Stomach (tissue), 9 donors: ENCODE measurements around the gene CCDC138. TPM values are rescaled to one million over a fixed set of nuclear protein-coding genes. Genes with fewer than 3 reads are reported as not detected.

Experiments used
- DNase-seq, 2 donors: peaks; one replicate each; pipeline versions ENCODE4 v3.0.0 to v3.0.0-alpha.2; 2013 to 2019
- H3K27ac ChIP-seq, 5 donors: fragments of 200-600 bp in 4 of 5; sonication (generic) in 4 of 5; one replicate each; pipeline ENCODE4 v1.5.1; 2013 to 2019; ENCODE audit warnings: mild to moderate bottlenecking in 1 of 5, moderate library complexity in 1 of 5
- H3K27me3 ChIP-seq, 3 donors: fragments of 200-600 bp; sonication (generic); one replicate each; pipeline ENCODE4 v1.5.1; 2017 to 2019; ENCODE audit warnings: mixed run types in 1 of 3
- H3K36me3 ChIP-seq, 4 donors: fragments of 200-600 bp; sonication (generic); 1 replicate in 3 of 4; 2 replicates in 1 of 4; pipeline ENCODE4 v1.5.1; 2016 to 2019
- H3K4me1 ChIP-seq, 4 donors: fragments of 200-600 bp; sonication (generic); one replicate each; pipeline ENCODE4 v1.5.1; 2016 to 2019
- H3K4me3 ChIP-seq, 4 donors: fragments of 200-600 bp; sonication (generic) in 3 of 4; one replicate each; pipeline ENCODE4 v1.5.1; 2016 to 2019; ENCODE audit warnings: mild to moderate bottlenecking in 1 of 4
- H3K9me3 ChIP-seq, 4 donors: fragments of 200-600 bp; sonication (generic); one replicate each; pipeline ENCODE4 v1.5.1; 2016 to 2019
- CTCF ChIP-seq, 7 experiments: fragments of 450-650 bp in 4 of 7; fragments of 200-600 bp in 3 of 7; sonication (generic) in 3 of 7; IDR thresholded peaks; one replicate each; pipeline ENCODE4 v1.5.1; 2016 to 2019; ENCODE audit warnings: antibody characterized with exemption in 7 of 7, control low read depth in 2 of 7, mild to moderate bottlenecking in 1 of 7
- EP300 ChIP-seq: sonication (generic); formaldehyde crosslinking; IDR thresholded peaks from one replicate; pipeline ENCODE4 v1.6.1; 2017; ENCODE audit warnings: antibody characterized with exemption
- POLR2A ChIP-seq, 4 donors: fragments of 450-650 bp; IDR thresholded peaks; one replicate each; pipeline ENCODE4 v1.6.1; 2016; ENCODE audit warnings: antibody characterized with exemption in 4 of 4, control low read depth in 2 of 4, mild to moderate bottlenecking in 1 of 4, moderate library complexity in 1 of 4
- POLR2AphosphoS5 ChIP-seq, 3 donors: sonication (generic); formaldehyde crosslinking; IDR thresholded peaks; one replicate each; pipeline ENCODE4 v1.6.1; 2016; ENCODE audit warnings: antibody characterized with exemption in 3 of 3
- WGBS, 5 donors: extraction: QIAGEN DNeasy Blood & Tissue Kit in 3 of 5; methylation state at CpG; one replicate each; pipeline versions ENCODE4 v1.1.5 to v1.1.7; 2013 to 2018; 5-methylcytosine and 5-hydroxymethylcytosine counted together
- intact Hi-C: fragments of 100-400 bp; cut with DNase I; formaldehyde crosslinking; loops from one replicate; pipeline ENCODE4 v1.15.1; 2023; ENCODE audit warnings: low total_unique reads
- polyA plus RNA-seq, 3 donors: library from polyadenylated mRNA; stranded (reverse); fragments of 200-250 nt; gene quantifications; one replicate each; pipeline ENCODE4 v1.2.3, GENCODE V29; 2013
- total RNA-seq, 5 donors: library from RNA; depleted of rRNA; stranded (reverse); fragments of >200 nt; gene quantifications; one replicate each; pipeline versions ENCODE4 v1.1.0 to v1.2.3, GENCODE V29; 2014 to 2016
- donor health status: healthy with polysubstance abuse.
- donor health status: Bipolar disorder and iron deficiency.
- donor health status: healthy.

The CCDC138 gene
- total and polyA plus RNA-seq, 8 donors: 0.29 to 25.4 (median 1.9) TPM

- TF ChIP-seq POLR2A (IDR thresholded peaks at IDR 0.05) (no peak), POLR2AphosphoS5 (IDR thresholded peaks at IDR 0.05) (no peak)
- 42 to 80% (median 51%) methylated on average over 2 of the region's 2 CpGs for WGBS, 5 donors
These were observed 66.8 kb downstream of the CCDC138 start for GRCh38 chr2:108853421-108853820.

GRCh38 chr2:108854484-108854883, 67.9 kb downstream of the CCDC138 start:
- 42 to 58% (median 45%) methylated on average over 1 of the region's 1 CpG for WGBS, 5 donors
- intact Hi-C loops: no loop called here
- Histone ChIP-seq H3K4me1 (no peaks in the 10 kb centered on the region), H3K9me3 (no peaks in the 10 kb centered on the region), H3K4me3 (no peak overlapping the region), H3K27me3 (no peaks in the 10 kb centered on the region), H3K27ac (no peak overlapping the region), H3K36me3 (peaks cover 5 to 25% (median 18%) of the 10 kb centered on the region in 4 donors)
- TF ChIP-seq EP300 (no peak), POLR2AphosphoS5 (IDR thresholded peaks at IDR 0.05) (no peak), POLR2A (IDR thresholded peaks at IDR 0.05) (no peak), CTCF (IDR thresholded peaks at IDR 0.05) (no peak)
- DNase-seq: no peak

More at GRCh38 chr2:108853421-108853820, 66.8 kb downstream of the CCDC138 start:
- no peak for DNase-seq
- Histone ChIP-seq H3K27ac (no peak overlapping the region), H3K27me3 (no peaks in the 10 kb centered on the region), H3K4me1 (no peaks in the 10 kb centered on the region), H3K36me3 (peaks cover 5 to 29% (median 19%) of the 10 kb centered on the region in 4 donors), H3K4me3 (no peak overlapping the region), H3K9me3 (no peaks in the 10 kb centered on the region)
- intact Hi-C loops: no loop called here

- Histone ChIP-seq H3K9me3 (no peaks in the 10 kb centered on the region), H3K27ac (no peak overlapping the region), H3K36me3 (peaks cover 5 to 21% (median 15%) of the 10 kb centered on the region in 4 donors), H3K4me3 (no peak overlapping the region), H3K27me3 (no peaks in the 10 kb centered on the region), H3K4me1 (no peaks in the 10 kb centered on the region)
- 23 to 32% (median 27%) methylated on average over 1 of the region's 1 CpG for WGBS, 5 donors
- TF ChIP-seq CTCF (IDR thresholded peaks at IDR 0.05) (peak in 2 of 7 experiments; percentile 15 to 16), EP300 (no peak), POLR2A (IDR thresholded peaks at IDR 0.05) (no peak)
- peak in 1 of 2 donors; percentile 42 for DNase-seq
- intact Hi-C loops: no loop called here
These were observed 68.6 kb downstream of the CCDC138 start for GRCh38 chr2:108855194-108855593.

GRCh38 chr2:108858894-108859293, 72.3 kb downstream of the CCDC138 start:
- Histone ChIP-seq H3K36me3 (peaks cover 0 to 3% (median 0%) of the 10 kb centered on the region in 4 donors), H3K4me3 (no peak overlapping the region), H3K4me1 (no peaks in the 10 kb centered on the region), H3K27ac (no peak overlapping the region), H3K9me3 (no peaks in the 10 kb centered on the region), H3K27me3 (no peaks in the 10 kb centered on the region)
- WGBS, 5 donors: 72 to 97% (median 93%) methylated on average over 3 of the region's 3 CpGs
- TF ChIP-seq POLR2AphosphoS5 (IDR thresholded peaks at IDR 0.05) (no peak), CTCF (IDR thresholded peaks at IDR 0.05) (no peak), EP300 (no peak), POLR2A (IDR thresholded peaks at IDR 0.05) (no peak)
- DNase-seq: no peak
- intact Hi-C loops: no loop called here

DNA sequence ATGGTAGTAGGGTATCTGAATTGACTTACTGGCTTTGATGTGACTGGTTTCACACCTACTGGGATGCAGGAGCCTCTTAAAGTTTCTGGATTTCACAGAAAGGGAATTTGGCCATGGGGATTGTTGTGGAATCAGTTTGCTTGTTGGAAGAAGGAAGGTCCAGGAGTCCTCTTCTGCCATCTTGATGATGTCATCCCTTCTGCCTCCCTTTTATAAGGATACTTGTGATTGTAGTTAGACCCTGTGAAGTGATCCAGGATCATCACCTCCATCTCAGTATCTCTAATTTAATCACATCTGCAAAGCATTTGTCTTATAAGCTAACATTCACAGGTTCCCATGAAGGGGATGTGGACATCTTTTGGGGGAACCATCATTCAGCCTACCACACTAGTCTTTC, 79.5 kb downstream of the CCDC138 start:
- Histone ChIP-seq H3K4me3 (no peak overlapping the region), H3K27ac (no peak overlapping the region), H3K36me3 (peaks cover 0 to 6% (median 0%) of the 10 kb centered on the region in 4 donors), H3K27me3 (no peaks in the 10 kb centered on the region), H3K4me1 (no peaks in the 10 kb centered on the region), H3K9me3 (peaks cover 0 to 16% (median 11%) of the 10 kb centered on the region in 4 donors)
- DNase-seq: no peak
- intact Hi-C loops: no loop called here
- TF ChIP-seq POLR2A (IDR thresholded peaks at IDR 0.05) (no peak), EP300 (no peak), CTCF (IDR thresholded peaks at IDR 0.05) (no peak), POLR2AphosphoS5 (IDR thresholded peaks at IDR 0.05) (no peak)
